ENCODE data around the gene ATR.

- TF ChIP-seq CTCF (conservative IDR thresholded peaks at IDR 0.05; ENCODE audit: low read length) (no peak), EZH2phosphoT487 (IDR thresholded peaks at IDR 0.05; ENCODE audit: borderline replicate concordance) (no peak)
These were observed 48.2 kb downstream of the ATR start for GRCh38 chr3:142530296-142530695.
